ENCODE data around the gene TMEM154. TPM values are rescaled to one million over a fixed set of nuclear protein-coding genes. Genes with fewer than 3 reads are reported as not detected.

The TMEM154 gene
- total RNA-seq, 2 experiments from 2014 or later: 23.9 to 25.4 TPM

Other genes starting within 250 kb of the TMEM154 start
- 10 to 100 TPM; 49.3 to 62.9 TPM for gene FBXW7, start 143.9 kb downstream of the TMEM154 start, total RNA-seq
- gene TIGD4, start 99.7 kb upstream of the TMEM154 start, total RNA-seq: under 1 TPM; 0.40 to 0.53 TPM
- 10 to 100 TPM; 20.1 to 25.0 TPM for gene ARFIP1, start 100.0 kb upstream of the TMEM154 start, total RNA-seq